Peyer's patch (tissue), 4 donors: ENCODE results near the gene EPO.

ENCODE experiments used
- CTCF ChIP-seq, 6 experiments: fragments of 450-650 bp in 4 of 6; fragments of 200-600 bp in 2 of 6; sonication (generic) in 1 of 6; IDR thresholded peaks; one replicate each; pipeline ENCODE4 v1.5.1; 2017 to 2019; ENCODE audit warnings: antibody characterized with exemption in 6 of 6, mild to moderate bottlenecking in 3 of 6, moderate library complexity in 1 of 6
- POLR2A ChIP-seq, 2 donors: fragments of 450-650 bp; IDR thresholded peaks; one replicate each; pipeline ENCODE4 v1.5.1; 2017; ENCODE audit warnings: antibody characterized with exemption in 2 of 2, mild to moderate bottlenecking in 2 of 2, moderate library complexity in 2 of 2

- TF ChIP-seq POLR2A (IDR thresholded peaks at IDR 0.05) (no peak), CTCF (IDR thresholded peaks at IDR 0.05) (no peak)
Observed at GRCh38 chr7:100763556-100764140, 43.4 kb downstream of the EPO start.
